ENCODE measurements around the gene MISP.

MISP gene

DNA sequence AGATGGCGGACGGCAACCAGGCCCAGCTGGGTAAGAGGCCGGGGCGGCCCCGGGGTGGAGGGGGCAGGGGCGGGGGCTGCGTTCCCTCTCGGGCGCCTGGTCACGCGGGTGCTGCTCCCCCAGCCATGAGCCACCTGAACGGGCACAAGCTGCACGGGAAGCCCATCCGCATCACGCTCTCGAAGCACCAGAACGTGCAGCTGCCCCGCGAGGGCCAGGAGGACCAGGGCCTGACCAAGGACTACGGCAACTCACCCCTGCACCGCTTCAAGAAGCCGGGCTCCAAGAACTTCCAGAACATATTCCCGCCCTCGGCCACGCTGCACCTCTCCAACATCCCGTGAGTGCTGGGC, 57.5 kb downstream of the MISP start:
- DNase-seq (ENCODE audit: low read depth) = no peak

DNA sequence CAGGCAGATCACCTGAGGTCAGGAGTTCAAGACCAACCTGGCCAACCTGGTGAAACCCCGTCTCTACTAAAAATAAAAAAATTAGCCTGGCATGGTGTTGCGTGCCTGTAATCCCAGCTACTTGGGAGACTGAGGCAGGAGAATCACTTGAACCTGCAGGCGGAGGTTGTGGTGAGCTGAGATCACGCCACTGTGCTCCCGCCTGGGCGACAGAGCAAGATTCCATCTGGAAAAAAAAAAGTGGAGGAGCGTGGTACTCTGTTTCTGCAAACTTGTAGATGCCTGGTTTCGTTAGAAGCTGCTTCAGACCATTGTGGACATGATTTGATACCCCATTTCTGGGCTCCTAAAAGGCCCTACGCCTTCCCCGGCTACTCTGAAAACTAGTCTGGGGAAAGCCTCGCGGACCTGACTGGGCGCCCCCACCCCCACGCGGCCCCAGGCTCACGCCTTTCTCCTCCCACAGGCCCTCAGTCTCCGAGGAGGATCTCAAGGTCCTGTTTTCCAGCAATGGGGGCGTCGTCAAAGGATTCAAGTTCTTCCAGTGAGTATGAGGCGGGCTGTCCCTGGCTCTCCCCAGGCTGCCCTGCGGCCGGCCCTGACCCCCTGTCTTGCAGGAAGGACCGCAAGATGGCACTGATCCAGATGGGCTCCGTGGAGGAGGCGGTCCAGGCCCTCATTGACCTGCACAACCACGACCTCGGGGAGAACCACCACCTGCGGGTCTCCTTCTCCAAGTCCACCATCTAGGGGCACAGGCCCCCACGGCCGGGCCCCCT, 59.4 kb downstream of the MISP start:
- DNase-seq (ENCODE audit: low read depth) = no peak

DNA sequence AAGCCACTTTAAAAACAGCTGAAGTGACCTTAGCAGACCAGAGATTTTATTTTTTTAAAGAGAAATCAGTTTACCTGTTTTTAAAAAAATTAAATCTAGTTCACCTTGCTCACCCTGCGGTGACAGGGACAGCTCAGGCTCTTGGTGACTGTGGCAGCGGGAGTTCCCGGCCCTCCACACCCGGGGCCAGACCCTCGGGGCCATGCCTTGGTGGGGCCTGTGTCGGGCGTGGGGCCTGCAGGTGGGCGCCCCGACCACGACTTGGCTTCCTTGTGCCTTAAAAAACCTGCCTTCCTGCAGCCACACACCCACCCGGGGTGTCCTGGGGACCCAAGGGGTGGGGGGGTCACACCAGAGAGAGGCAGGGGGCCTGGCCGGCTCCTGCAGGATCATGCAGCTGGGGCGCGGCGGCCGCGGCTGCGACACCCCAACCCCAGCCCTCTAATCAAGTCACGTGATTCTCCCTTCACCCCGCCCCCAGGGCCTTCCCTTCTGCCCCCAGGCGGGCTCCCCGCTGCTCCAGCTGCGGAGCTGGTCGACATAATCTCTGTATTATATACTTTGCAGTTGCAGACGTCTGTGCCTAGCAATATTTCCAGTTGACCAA, 60.1 kb downstream of the MISP start:
- no peak for DNase-seq (ENCODE audit: low read depth)

DNA sequence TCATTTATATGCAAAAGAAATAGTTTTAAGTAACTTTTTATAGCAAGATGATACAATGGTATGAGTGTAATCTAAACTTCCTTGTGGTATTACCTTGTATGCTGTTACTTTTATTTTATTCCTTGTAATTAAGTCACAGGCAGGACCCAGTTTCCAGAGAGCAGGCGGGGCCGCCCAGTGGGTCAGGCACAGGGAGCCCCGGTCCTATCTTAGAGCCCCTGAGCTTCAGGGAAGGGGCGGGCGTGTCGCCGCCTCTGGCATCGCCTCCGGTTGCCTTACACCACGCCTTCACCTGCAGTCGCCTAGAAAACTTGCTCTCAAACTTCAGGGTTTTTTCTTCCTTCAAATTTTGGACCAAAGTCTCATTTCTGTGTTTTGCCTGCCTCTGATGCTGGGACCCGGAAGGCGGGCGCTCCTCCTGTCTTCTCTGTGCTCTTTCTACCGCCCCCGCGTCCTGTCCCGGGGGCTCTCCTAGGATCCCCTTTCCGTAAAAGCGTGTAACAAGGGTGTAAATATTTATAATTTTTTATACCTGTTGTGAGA, 60.7 kb downstream of the MISP start:
- DNase-seq (ENCODE audit: low read depth) = no peak

DNA sequence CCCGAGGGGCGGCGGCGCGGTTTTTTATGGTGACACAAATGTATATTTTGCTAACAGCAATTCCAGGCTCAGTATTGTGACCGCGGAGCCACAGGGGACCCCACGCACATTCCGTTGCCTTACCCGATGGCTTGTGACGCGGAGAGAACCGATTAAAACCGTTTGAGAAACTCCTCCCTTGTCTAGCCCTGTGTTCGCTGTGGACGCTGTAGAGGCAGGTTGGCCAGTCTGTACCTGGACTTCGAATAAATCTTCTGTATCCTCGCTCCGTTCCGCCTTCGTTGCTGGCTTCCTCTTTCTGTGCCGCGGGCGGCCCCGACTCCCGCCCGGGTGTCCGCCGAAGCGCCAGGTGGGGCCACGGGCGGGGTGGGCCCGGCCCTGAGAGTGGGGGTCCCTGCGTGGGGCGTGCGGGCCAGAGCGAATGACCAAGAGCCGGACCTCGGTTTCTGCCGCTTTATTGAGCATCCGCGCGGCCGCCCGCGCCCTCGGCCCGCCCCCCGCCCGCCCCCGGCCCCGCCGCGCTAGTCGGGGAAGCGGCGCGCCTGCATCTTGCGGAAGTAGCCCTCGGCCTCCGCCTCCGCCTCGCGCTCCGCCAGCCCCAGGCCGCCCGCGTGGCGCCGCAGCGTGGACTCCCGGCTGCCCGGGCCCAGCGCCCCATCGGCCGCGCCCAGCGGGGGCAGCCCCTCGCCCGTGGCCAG, 61.3 kb downstream of the MISP start:
- DNase-seq (ENCODE audit: low read depth) = no peak

DNA sequence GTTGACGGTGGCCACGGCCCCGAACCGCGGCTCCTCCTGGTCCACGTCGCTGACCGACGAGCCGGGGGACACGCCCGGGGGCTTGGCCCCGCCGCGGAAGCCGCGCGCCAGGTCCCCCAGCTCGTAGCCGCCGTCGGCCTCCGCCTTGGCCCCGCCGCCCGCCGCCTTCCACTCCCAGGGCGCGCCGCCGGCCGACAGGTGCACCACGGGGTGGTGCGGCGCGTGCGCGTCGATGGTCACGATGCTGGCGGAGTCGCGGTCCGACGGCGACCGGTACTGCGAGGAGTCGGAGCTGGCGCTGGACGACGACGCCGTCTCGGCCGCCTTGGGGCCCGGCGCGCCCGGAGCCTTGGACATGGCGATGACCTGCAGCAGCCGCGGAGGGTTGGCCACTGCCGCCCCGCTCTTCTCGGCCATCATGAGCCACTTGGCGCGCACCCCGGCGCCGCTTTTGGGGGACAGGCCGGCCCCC, 61.9 kb downstream of the MISP start:
- DNase-seq (ENCODE audit: low read depth) = no peak

DNA sequence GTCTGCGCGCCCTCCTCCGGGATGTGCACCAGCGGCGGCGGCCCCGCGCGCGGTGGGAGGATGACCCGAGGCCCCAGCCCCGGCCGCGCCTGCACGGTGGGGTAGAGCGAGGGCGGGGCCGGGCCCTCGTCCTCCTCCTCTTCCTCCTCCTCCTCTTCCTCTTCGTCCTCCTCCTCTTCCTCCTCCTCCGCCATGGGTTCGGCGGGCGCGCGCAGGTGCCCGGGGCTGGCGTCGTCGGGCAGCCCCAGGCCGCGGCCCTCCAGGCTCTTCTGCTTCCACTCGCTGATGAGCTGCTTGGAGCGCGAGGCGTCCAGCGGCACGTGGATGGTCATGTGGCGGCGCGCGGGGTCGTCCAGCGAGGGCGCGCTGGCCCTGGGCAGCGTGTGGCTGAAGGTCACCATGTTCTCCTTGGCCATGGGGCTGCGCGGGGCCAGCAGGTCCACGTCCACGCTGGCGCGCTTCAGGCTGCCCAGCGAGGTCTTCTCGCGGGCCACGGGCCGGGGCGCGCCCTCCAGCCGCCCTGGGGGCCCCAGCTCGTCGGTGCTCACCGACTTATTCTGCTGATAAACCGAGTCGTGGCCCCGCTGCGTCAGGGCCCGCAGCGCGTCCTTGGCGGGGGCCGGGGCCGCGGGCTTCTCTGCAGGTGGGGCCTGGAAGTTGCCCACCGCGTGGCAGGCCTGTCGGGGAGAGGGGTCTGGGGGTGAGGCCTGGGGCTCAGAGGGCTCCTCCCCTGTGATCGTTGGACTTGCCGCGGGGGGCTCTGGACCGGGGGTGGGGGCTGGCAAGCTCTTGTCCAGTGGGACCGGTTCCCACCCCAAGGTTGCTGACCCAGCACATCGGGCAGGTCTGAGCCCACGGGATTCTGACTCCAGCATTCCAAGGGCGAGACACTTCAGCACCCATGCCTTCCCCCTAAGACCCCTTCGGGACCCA, 62.6 kb downstream of the MISP start:
- DNase-seq (ENCODE audit: low read depth) = peak; percentile 38
